Measurements from ENCODE around the gene NRN1L. TPM values are rescaled to one million over a fixed set of nuclear protein-coding genes. Genes with fewer than 3 reads are reported as not detected.

The NRN1L gene
- total RNA-seq, 1 donor from 2014 or later: not detected

- DNase-seq: peak; percentile 76
Observed at GRCh38 chr16:67935402-67936123, 50.9 kb downstream of the NRN1L start.

Small RNA genes lying within 50 kb of the gene (small RNA-seq; reads per million reads assigned to genes)
- gene AC040162.2 (ENCODE audit: low replicate concordance) (not detected), gene NRN1L (ENCODE audit: low replicate concordance) (not detected)

Other genes starting within 250 kb of the NRN1L start
- gene CARMIL2, start 239.7 kb upstream of the NRN1L start, total RNA-seq: 0.39 TPM
- 6.6 TPM for gene ACD, start 224.6 kb upstream of the NRN1L start, total RNA-seq
- 0.69 TPM for gene PARD6A, start 223.9 kb upstream of the NRN1L start, total RNA-seq
- 9.1 TPM for gene ENKD1, start 218.1 kb upstream of the NRN1L start, total RNA-seq
- 1.8 TPM for gene C16orf86, start 218.1 kb upstream of the NRN1L start, total RNA-seq
- 14.1 TPM for gene GFOD2, start 165.6 kb upstream of the NRN1L start, total RNA-seq
- gene RANBP10, start 78.3 kb upstream of the NRN1L start, total RNA-seq: 8.7 TPM
- gene TSNAXIP1, start 78.0 kb upstream of the NRN1L start, total RNA-seq: 0.59 TPM
- gene THAP11, start 42.6 kb upstream of the NRN1L start, total RNA-seq: 21.7 TPM
- gene NUTF2, start 38.0 kb upstream of the NRN1L start, total RNA-seq: 56.5 TPM
- gene CENPT, start 37.2 kb upstream of the NRN1L start, total RNA-seq: 49.6 TPM
- gene EDC4, start 11.8 kb upstream of the NRN1L start, total RNA-seq: 36.7 TPM
- gene PSKH1, start 8.4 kb downstream of the NRN1L start, total RNA-seq: 8.3 TPM
- gene CTRL, start 47.0 kb downstream of the NRN1L start, total RNA-seq: 0.49 TPM
- gene PSMB10, start 52.0 kb downstream of the NRN1L start, total RNA-seq: 16.4 TPM
- gene LCAT, start 59.2 kb downstream of the NRN1L start, total RNA-seq: 7.6 TPM
- 38.1 TPM for gene SLC12A4, start 83.8 kb downstream of the NRN1L start, total RNA-seq
- gene DPEP3, start 95.6 kb downstream of the NRN1L start, total RNA-seq: not detected
- 1.8 TPM for gene DPEP2, start 114.6 kb downstream of the NRN1L start, total RNA-seq
- not detected for gene DPEP2NB, start 131.0 kb downstream of the NRN1L start, total RNA-seq
- 6.1 TPM for gene DDX28, start 138.3 kb downstream of the NRN1L start, total RNA-seq
- gene DUS2, start 138.4 kb downstream of the NRN1L start, total RNA-seq: 11.0 TPM
- gene NFATC3, start 200.5 kb downstream of the NRN1L start, total RNA-seq: 21.5 TPM

All from skin of body (tissue), 3 donors.